ENCODE measurements around the gene PTPRG.

DNA sequence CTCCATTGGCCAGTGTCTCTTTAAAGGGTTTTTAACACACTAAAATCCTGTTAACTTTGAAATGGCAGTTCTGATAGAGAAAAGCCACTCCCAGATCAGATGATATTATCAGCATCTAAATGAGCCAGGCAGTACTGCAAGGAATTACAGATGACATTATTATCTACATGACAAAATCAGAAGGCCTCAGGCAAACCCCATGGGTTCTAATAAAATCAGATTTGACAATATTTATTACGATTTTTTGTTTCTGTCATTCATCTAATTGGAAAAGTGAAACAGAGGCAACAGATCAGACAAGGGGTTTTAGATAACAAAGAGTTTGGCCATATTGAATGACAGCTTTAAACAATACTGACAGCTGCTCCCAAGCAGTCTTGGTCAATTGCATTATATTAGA is 699.3 kb downstream of the PTPRG start:
- TF ChIP-seq, protein P1, sequence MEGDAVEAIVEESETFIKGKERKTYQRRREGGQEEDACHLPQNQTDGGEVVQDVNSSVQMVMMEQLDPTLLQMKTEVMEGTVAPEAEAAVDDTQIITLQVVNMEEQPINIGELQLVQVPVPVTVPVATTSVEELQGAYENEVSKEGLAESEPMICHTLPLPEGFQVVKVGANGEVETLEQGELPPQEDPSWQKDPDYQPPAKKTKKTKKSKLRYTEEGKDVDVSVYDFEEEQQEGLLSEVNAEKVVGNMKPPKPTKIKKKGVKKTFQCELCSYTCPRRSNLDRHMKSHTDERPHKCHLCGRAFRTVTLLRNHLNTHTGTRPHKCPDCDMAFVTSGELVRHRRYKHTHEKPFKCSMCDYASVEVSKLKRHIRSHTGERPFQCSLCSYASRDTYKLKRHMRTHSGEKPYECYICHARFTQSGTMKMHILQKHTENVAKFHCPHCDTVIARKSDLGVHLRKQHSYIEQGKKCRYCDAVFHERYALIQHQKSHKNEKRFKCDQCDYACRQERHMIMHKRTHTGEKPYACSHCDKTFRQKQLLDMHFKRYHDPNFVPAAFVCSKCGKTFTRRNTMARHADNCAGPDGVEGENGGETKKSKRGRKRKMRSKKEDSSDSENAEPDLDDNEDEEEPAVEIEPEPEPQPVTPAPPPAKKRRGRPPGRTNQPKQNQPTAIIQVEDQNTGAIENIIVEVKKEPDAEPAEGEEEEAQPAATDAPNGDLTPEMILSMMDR (IDR thresholded peaks at IDR 0.05): no peak
- TF ChIP-seq POLR2A (IDR thresholded peaks at IDR 0.05): no peak
